HepG2 (cell line): ENCODE data around the gene LRRFIP2.

Experiments used
- ETS1 ChIP-seq: sonication (generic); formaldehyde crosslinking; IDR thresholded peaks from 2 replicates; pipeline ENCODE4 v1.4.0; 2020; ENCODE audit warnings: missing genetic modification reagents
- HNRNPK ChIP-seq: fragments of 200-400 bp; formaldehyde crosslinking; IDR thresholded peaks from 2 replicates; pipeline ENCODE4 v1.6.1; 2018; ENCODE audit warnings: low read length, low read depth, moderate library complexity, mild to moderate bottlenecking; ENCODE audit not compliant: poor library complexity, severe bottlenecking
- SPEN ChIP-seq: sonication (generic); formaldehyde crosslinking; IDR thresholded peaks from 2 replicates; pipeline ENCODE4 v1.5.1; 2020; ENCODE audit warnings: low read depth, mild to moderate bottlenecking, missing genetic modification reagents
- ZBTB20 ChIP-seq: sonication (generic); formaldehyde crosslinking; IDR thresholded peaks from 2 replicates; pipeline ENCODE4 v1.8.1; 2023; ENCODE audit warnings: missing genetic modification reagents, low read depth, mild to moderate bottlenecking, borderline replicate concordance
- ZBTB4 ChIP-seq: sonication (generic); formaldehyde crosslinking; IDR thresholded peaks from 2 replicates; pipeline ENCODE4 v1.4.0; 2020; ENCODE audit warnings: missing genetic modification reagents, mild to moderate bottlenecking, borderline replicate concordance
- ZNF230 ChIP-seq: sonication (generic); formaldehyde crosslinking; IDR thresholded peaks from 2 replicates; pipeline ENCODE4 v1.4.0; 2020; ENCODE audit warnings: mild to moderate bottlenecking, missing genetic modification reagents
- ZNF263 ChIP-seq: sonication (generic); formaldehyde crosslinking; IDR thresholded peaks from 2 replicates; pipeline ENCODE4 v1.4.0; 2020; ENCODE audit warnings: missing genetic modification reagents
- ZNF343 ChIP-seq: sonication (generic); formaldehyde crosslinking; IDR thresholded peaks from 2 replicates; pipeline ENCODE4 v1.4.0; 2020; ENCODE audit warnings: mild to moderate bottlenecking, missing genetic modification reagents
- TF ChIP-seq, protein P1 (sequence below): sonication (generic); formaldehyde crosslinking; IDR thresholded peaks from 2 replicates; pipeline ENCODE4 v1.5.0; 2020; ENCODE audit warnings: missing genetic modification reagents, mild to moderate bottlenecking, borderline replicate concordance
- TF ChIP-seq, protein P2 (sequence below): sonication (generic); formaldehyde crosslinking; IDR thresholded peaks from 2 replicates; pipeline ENCODE4 v1.5.0; 2020; ENCODE audit warnings: mild to moderate bottlenecking, missing genetic modification reagents, moderate library complexity

GRCh38 chr3:37103103-37103808 is 71.1 kb downstream of the LRRFIP2 start:
- TF ChIP-seq ZNF263 (CRISPR knock-in tag) (no peak), ZBTB4 (CRISPR knock-in tag) (no peak), SPEN (CRISPR knock-in tag) (no peak), HNRNPK (no peak), ZNF230 (CRISPR knock-in tag) (no peak), ZBTB20 (CRISPR knock-in tag) (no peak), ETS1 (CRISPR knock-in tag) (no peak), ZNF343 (CRISPR knock-in tag) (no peak)
- TF ChIP-seq, protein P1, sequence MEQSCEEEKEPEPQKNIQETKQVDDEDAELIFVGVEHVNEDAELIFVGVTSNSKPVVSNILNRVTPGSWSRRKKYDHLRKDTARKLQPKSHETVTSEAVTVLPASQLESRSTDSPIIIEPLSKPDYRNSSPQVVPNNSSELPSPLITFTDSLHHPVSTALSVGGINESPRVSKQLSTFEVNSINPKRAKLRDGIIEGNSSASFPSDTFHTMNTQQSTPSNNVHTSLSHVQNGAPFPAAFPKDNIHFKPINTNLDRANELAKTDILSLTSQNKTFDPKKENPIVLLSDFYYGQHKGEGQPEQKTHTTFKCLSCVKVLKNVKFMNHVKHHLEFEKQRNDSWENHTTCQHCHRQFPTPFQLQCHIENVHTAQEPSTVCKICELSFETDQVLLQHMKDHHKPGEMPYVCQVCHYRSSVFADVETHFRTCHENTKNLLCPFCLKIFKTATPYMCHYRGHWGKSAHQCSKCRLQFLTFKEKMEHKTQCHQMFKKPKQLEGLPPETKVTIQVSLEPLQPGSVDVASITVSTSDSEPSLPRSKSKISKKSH (CRISPR knock-in tag), result no peak
- TF ChIP-seq, protein P2, sequence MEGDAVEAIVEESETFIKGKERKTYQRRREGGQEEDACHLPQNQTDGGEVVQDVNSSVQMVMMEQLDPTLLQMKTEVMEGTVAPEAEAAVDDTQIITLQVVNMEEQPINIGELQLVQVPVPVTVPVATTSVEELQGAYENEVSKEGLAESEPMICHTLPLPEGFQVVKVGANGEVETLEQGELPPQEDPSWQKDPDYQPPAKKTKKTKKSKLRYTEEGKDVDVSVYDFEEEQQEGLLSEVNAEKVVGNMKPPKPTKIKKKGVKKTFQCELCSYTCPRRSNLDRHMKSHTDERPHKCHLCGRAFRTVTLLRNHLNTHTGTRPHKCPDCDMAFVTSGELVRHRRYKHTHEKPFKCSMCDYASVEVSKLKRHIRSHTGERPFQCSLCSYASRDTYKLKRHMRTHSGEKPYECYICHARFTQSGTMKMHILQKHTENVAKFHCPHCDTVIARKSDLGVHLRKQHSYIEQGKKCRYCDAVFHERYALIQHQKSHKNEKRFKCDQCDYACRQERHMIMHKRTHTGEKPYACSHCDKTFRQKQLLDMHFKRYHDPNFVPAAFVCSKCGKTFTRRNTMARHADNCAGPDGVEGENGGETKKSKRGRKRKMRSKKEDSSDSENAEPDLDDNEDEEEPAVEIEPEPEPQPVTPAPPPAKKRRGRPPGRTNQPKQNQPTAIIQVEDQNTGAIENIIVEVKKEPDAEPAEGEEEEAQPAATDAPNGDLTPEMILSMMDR (CRISPR knock-in tag), result no peak
